Natural killer cell treated with Interleukin-12 subunit alpha and Interleukin-12 subunit beta and Interleukin-15 and Interleukin-18, amount 100 ng/mL, for 72 hours (primary cell): Measurements from ENCODE around the gene SLC25A46. TPM values are rescaled to one million over a fixed set of nuclear protein-coding genes. Genes with fewer than 3 reads are reported as not detected.
A peak's percentile ranks its signal among the peaks of the same experiment; 100 is the strongest.
"Not testable (repeated sequence)": the region's sequence is repeated elsewhere in the genome, so short reads cannot be mapped to it uniquely, and the experiment has no call there.

Source experiments
- ATAC-seq, 2 donors: fragments of 150-1000 bp; cut with Tn5 transposase in 1 of 2; sonication (Bioruptor Pico), chemical (Tn5 transposase) in 1 of 2; 2 replicates each; pipeline ENCODE4 v1.10.0; 2021
- DNase-seq: peaks from one replicate; pipeline ENCODE4 v3.0.0; 2022; ENCODE audit warnings: low spot score
- H3K27ac Mint-ChIP-seq, 2 donors: 1 replicate in 1 of 2; 2 replicates in 1 of 2; pipeline ENCODE4 v1.8.0; 2022; ENCODE audit warnings: mixed read lengths in 2 of 2, mild to moderate bottlenecking in 1 of 2, moderate library complexity in 1 of 2
- H3K27me3 Mint-ChIP-seq, 2 donors: 1 replicate in 1 of 2; 2 replicates in 1 of 2; pipeline ENCODE4 v1.8.0; 2022; ENCODE audit warnings: mixed read lengths in 2 of 2
- H3K36me3 Mint-ChIP-seq: one replicate; pipeline ENCODE4 v1.8.0; 2022; ENCODE audit warnings: mixed read lengths
- H3K4me1 Mint-ChIP-seq, 2 donors: 1 replicate in 1 of 2; 2 replicates in 1 of 2; pipeline ENCODE4 v1.8.0; 2022; ENCODE audit warnings: low read depth in 2 of 2, mixed read lengths in 2 of 2, mild to moderate bottlenecking in 1 of 2
- H3K4me3 Mint-ChIP-seq: one replicate; pipeline ENCODE4 v1.8.0; 2022; ENCODE audit warnings: mixed read lengths
- H3K9me3 Mint-ChIP-seq: 2 replicates; pipeline ENCODE4 v1.8.0; 2022; ENCODE audit warnings: mixed read lengths
- total RNA-seq, 2 donors: library from RNA; stranded (reverse); gene quantifications; one replicate each; pipeline ENCODE4 v1.2.3, GENCODE V29; 2022

The SLC25A46 gene
- total RNA-seq, result 10 to 100 TPM; 39.9 to 46.7 TPM

- H3K27ac Mint-ChIP-seq, result peak within 1 kb of the TSS; percentile 80 to 95
- no peaks in the 10 kb centered on the region for H3K9me3 Mint-ChIP-seq
- peak; percentile 95 to 96 for ATAC-seq
- H3K27me3 Mint-ChIP-seq, result peaks cover 8 to 11% of the 10 kb centered on the region in 2 donors
- no peaks in the 10 kb centered on the region for H3K36me3 Mint-ChIP-seq
- H3K4me1 Mint-ChIP-seq, result peaks cover 18 to 25% of the 10 kb centered on the region in 2 donors
- DNase-seq, result peak; percentile 91
- H3K4me3 Mint-ChIP-seq, result peak within 1 kb of the TSS; percentile 92
Observed at GRCh38 chr5:110738812-110739651, at the start of gene SLC25A46. SLC25A46 (plus strand) TSS chr5:110739007; CDS start chr5:110739120, 113 bp downstream.

GRCh38 chr5:110690587-110690986 is 48.2 kb upstream of the SLC25A46 start:
- H3K9me3 Mint-ChIP-seq, result peaks cover 12% of the 10 kb centered on the region
- H3K27me3 Mint-ChIP-seq, H3K4me3 Mint-ChIP-seq, ATAC-seq, DNase-seq, H3K4me1 Mint-ChIP-seq, H3K27ac Mint-ChIP-seq: not testable (repeated sequence)
- peaks cover 11% of the 10 kb centered on the region for H3K36me3 Mint-ChIP-seq

GRCh38 chr5:110692669-110693068 is 46.1 kb upstream of the SLC25A46 start:
- not testable (repeated sequence) for H3K4me1 Mint-ChIP-seq, DNase-seq, H3K4me3 Mint-ChIP-seq, ATAC-seq, H3K27me3 Mint-ChIP-seq, H3K27ac Mint-ChIP-seq
- Mint-ChIP-seq H3K9me3 (peaks cover 13% of the 10 kb centered on the region), H3K36me3 (peaks cover 11% of the 10 kb centered on the region)

GRCh38 chr5:110702300-110702699 is 36.5 kb upstream of the SLC25A46 start:
- Mint-ChIP-seq H3K27me3 (no peaks in the 10 kb centered on the region), H3K4me1 (no peaks in the 10 kb centered on the region), H3K27ac (no peak overlapping the region), H3K36me3 (no peaks in the 10 kb centered on the region), H3K9me3 (no peaks in the 10 kb centered on the region), H3K4me3 (no peak overlapping the region)
- DNase-seq (no peak), ATAC-seq (no peak)

- H3K4me3 Mint-ChIP-seq, result no peak overlapping the region
- no peak for ATAC-seq
- no peaks in the 10 kb centered on the region for H3K4me1 Mint-ChIP-seq
- H3K27me3 Mint-ChIP-seq, result no peaks in the 10 kb centered on the region
- no peaks in the 10 kb centered on the region for H3K9me3 Mint-ChIP-seq
- H3K36me3 Mint-ChIP-seq, result no peaks in the 10 kb centered on the region
- no peak overlapping the region for H3K27ac Mint-ChIP-seq
- DNase-seq, result no peak
Observed at GRCh38 chr5:110702704-110703103, 36.1 kb upstream of the SLC25A46 start.

- ATAC-seq, result no peak
- no peak overlapping the region for H3K4me3 Mint-ChIP-seq
- DNase-seq, result no peak
- no peaks in the 10 kb centered on the region for H3K4me1 Mint-ChIP-seq
- H3K9me3 Mint-ChIP-seq, result no peaks in the 10 kb centered on the region
- H3K36me3 Mint-ChIP-seq, result no peaks in the 10 kb centered on the region
- H3K27ac Mint-ChIP-seq, result no peak overlapping the region
- no peaks in the 10 kb centered on the region for H3K27me3 Mint-ChIP-seq
Observed at GRCh38 chr5:110703481-110703880, 35.3 kb upstream of the SLC25A46 start.

GRCh38 chr5:110705349-110705748 is 33.5 kb upstream of the SLC25A46 start:
- no peaks in the 10 kb centered on the region for H3K9me3 Mint-ChIP-seq
- no peaks in the 10 kb centered on the region for H3K4me1 Mint-ChIP-seq
- H3K36me3 Mint-ChIP-seq, result no peaks in the 10 kb centered on the region
- H3K27me3 Mint-ChIP-seq, result peaks cover 0 to 11% of the 10 kb centered on the region in 2 donors
- H3K27ac Mint-ChIP-seq, result no peak overlapping the region
- DNase-seq (no peak), ATAC-seq (no peak)
- H3K4me3 Mint-ChIP-seq, result no peak overlapping the region

- Mint-ChIP-seq H3K9me3 (no peaks in the 10 kb centered on the region), H3K36me3 (no peaks in the 10 kb centered on the region), H3K27ac (no peak overlapping the region), H3K4me3 (no peak overlapping the region), H3K27me3 (peaks cover 0 to 24% of the 10 kb centered on the region in 2 donors), H3K4me1 (no peaks in the 10 kb centered on the region)
- DNase-seq (no peak), ATAC-seq (no peak)
Observed at GRCh38 chr5:110707260-110707844, 31.5 kb upstream of the SLC25A46 start.

GRCh38 chr5:110716247-110717245 is 22.3 kb upstream of the SLC25A46 start:
- H3K4me1 Mint-ChIP-seq, result no peaks in the 10 kb centered on the region
- H3K4me3 Mint-ChIP-seq, result no peak overlapping the region
- H3K27ac Mint-ChIP-seq, result no peak overlapping the region
- DNase-seq, result no peak
- H3K27me3 Mint-ChIP-seq, result peaks cover 7 to 19% of the 10 kb centered on the region in 2 donors
- H3K36me3 Mint-ChIP-seq, result no peaks in the 10 kb centered on the region
- H3K9me3 Mint-ChIP-seq, result no peaks in the 10 kb centered on the region
- ATAC-seq, result no peak

- Mint-ChIP-seq H3K27me3 (peaks cover 10 to 18% of the 10 kb centered on the region in 2 donors), H3K4me1 (no peaks in the 10 kb centered on the region), H3K4me3 (no peak overlapping the region), H3K27ac (no peak overlapping the region), H3K36me3 (no peaks in the 10 kb centered on the region), H3K9me3 (no peaks in the 10 kb centered on the region)
- DNase-seq (no peak), ATAC-seq (no peak)
Observed at GRCh38 chr5:110718311-110718710, 20.5 kb upstream of the SLC25A46 start.

GRCh38 chr5:110726249-110727024 is 12.4 kb upstream of the SLC25A46 start, which contains the start of gene TMEM232:
TMEM232 (minus strand) TSS chr5:110726671; CDS start chr5:110667352, 59,319 bp downstream.
- Mint-ChIP-seq H3K4me3 (peak within 1 kb of the TSS; percentile 80), H3K27ac (no peak within 1 kb of the TSS), H3K27me3 (peaks cover 7 to 11% of the 10 kb centered on the region in 2 donors), H3K4me1 (peaks cover 5 to 7% of the 10 kb centered on the region in 2 donors), H3K9me3 (no peaks in the 10 kb centered on the region), H3K36me3 (no peaks in the 10 kb centered on the region)
- ATAC-seq, result peak; percentile 95 to 97
- peak; percentile 79 for DNase-seq

- ATAC-seq (peak in 1 of 2 donors; percentile 11), DNase-seq (no peak)
- no peak overlapping the region for H3K27ac Mint-ChIP-seq
- H3K36me3 Mint-ChIP-seq, result peaks cover 2% of the 10 kb centered on the region
- H3K4me3 Mint-ChIP-seq, result peak overlapping the region; percentile 80
- peaks cover 5 to 7% of the 10 kb centered on the region in 2 donors for H3K4me1 Mint-ChIP-seq
- H3K27me3 Mint-ChIP-seq, result peaks cover 9 to 11% of the 10 kb centered on the region in 2 donors
- no peaks in the 10 kb centered on the region for H3K9me3 Mint-ChIP-seq
Observed at GRCh38 chr5:110727025-110727314, 11.8 kb upstream of the SLC25A46 start.

- not testable (repeated sequence) for H3K4me1 Mint-ChIP-seq, H3K4me3 Mint-ChIP-seq, DNase-seq, H3K36me3 Mint-ChIP-seq, ATAC-seq, H3K27ac Mint-ChIP-seq, H3K9me3 Mint-ChIP-seq
- peaks cover 22 to 28% of the 10 kb centered on the region in 2 donors for H3K27me3 Mint-ChIP-seq
Observed at GRCh38 chr5:110731499-110731898, 7.3 kb upstream of the SLC25A46 start.
